Activated B cell treated with CpG ODN at 0.5 μM for 24 hours (primary cell): ENCODE measurements around the gene PRF1. TPM values are rescaled to one million over a fixed set of nuclear protein-coding genes. Genes with fewer than 3 reads are reported as not detected.

Experiments
- ATAC-seq: fragments of 200-7000 bp; cut with Tn5 transposase; one replicate; pipeline ENCODE4 v1.10.0; 2021; ENCODE audit warnings: low read depth, mild to moderate bottlenecking, moderate library complexity
- CTCF ChIA-PET: fragments of 350-600 bp; sonication (Branson Sonifier 250); formaldehyde crosslinking; loops from one replicate; lab custom pipeline; 2021; ENCODE audit warnings: antibody characterized with exemption; lab: Charles Lee
- POLR2A ChIA-PET: fragments of 350-600 bp; sonication (Branson Sonifier 250); formaldehyde crosslinking; loops from one replicate; lab custom pipeline; 2021; ENCODE audit warnings: antibody characterized with exemption; lab: Charles Lee
- DNase-seq: peaks from one replicate; pipeline ENCODE4 v3.0.0; 2022
- H3K27ac Mint-ChIP-seq: one replicate; pipeline ENCODE4 v1.8.0; 2020; ENCODE audit warnings: mixed read lengths
- H3K27me3 Mint-ChIP-seq: one replicate; pipeline ENCODE4 v1.8.0; 2021; ENCODE audit warnings: mixed read lengths
- H3K36me3 Mint-ChIP-seq: one replicate; pipeline ENCODE4 v1.8.0; 2021; ENCODE audit warnings: low read depth, mixed read lengths
- H3K4me1 Mint-ChIP-seq: one replicate; pipeline ENCODE4 v1.8.0; 2021; ENCODE audit warnings: mixed read lengths
- H3K4me3 Mint-ChIP-seq: one replicate; pipeline ENCODE4 v1.8.0; 2020; ENCODE audit warnings: mild to moderate bottlenecking, mixed read lengths
- H3K9me3 Mint-ChIP-seq: one replicate; pipeline ENCODE4 v1.8.0; 2020; ENCODE audit warnings: mixed read lengths
- CTCF ChIP-seq: fragments of 200-600 bp; IDR thresholded peaks from one replicate; pipeline ENCODE4 v1.8.0; 2022; ENCODE audit warnings: antibody characterized with exemption, mild to moderate bottlenecking
- intact Hi-C: fragments of 100-400 bp; cut with micrococcal nuclease; formaldehyde crosslinking; loops from one replicate; pipeline ENCODE4 v1.15.1; 2024
- total RNA-seq: library from RNA; stranded (reverse); gene quantifications from 2 replicates; pipeline ENCODE4 v1.2.3, GENCODE V29; 2022

PRF1 gene
- total RNA-seq, 1 donor from 2014 or later: 0.53 TPM

- intact Hi-C loops: no loop called here
- peaks cover 24% of the 10 kb centered on the region for H3K4me1 Mint-ChIP-seq
- DNase-seq: no peak
- ChIA-PET POLR2A (interaction anchor here (0.6 kb wide), 1 partner anchor 13 kb away, joined by 4 read pairs; no protein-coding TSS in a partner anchor), CTCF (interaction anchor here (1.3 kb wide), 1 partner anchor 19 kb away, joined by 3 read pairs; no protein-coding TSS in a partner anchor)
- ATAC-seq: no peak
- no peak overlapping the region for H3K27ac Mint-ChIP-seq
- no peaks in the 10 kb centered on the region for H3K27me3 Mint-ChIP-seq
- no peaks in the 10 kb centered on the region for H3K36me3 Mint-ChIP-seq
- H3K4me3 Mint-ChIP-seq: no peak overlapping the region
- TF ChIP-seq CTCF: no peak
- H3K9me3 Mint-ChIP-seq: no peaks in the 10 kb centered on the region
Measured at GRCh38 chr10:70560511-70560941, 42.0 kb downstream of the PRF1 start.

GRCh38 chr10:70559861-70560260, 42.7 kb downstream of the PRF1 start:
- Mint-ChIP-seq H3K9me3 (no peaks in the 10 kb centered on the region), H3K4me1 (peaks cover 19% of the 10 kb centered on the region), H3K36me3 (no peaks in the 10 kb centered on the region), H3K27me3 (no peaks in the 10 kb centered on the region), H3K4me3 (no peak overlapping the region), H3K27ac (no peak overlapping the region)
- ATAC-seq: no peak
- no peak for DNase-seq
- ChIA-PET CTCF (interaction anchor here (1.3 to 1.5 kb wide), 2 partner anchors 19 to 199 kb away, joined by 3 to 6 read pairs; no protein-coding TSS in a partner anchor), POLR2A (no interaction called here)
- TF ChIP-seq CTCF: no peak
- intact Hi-C loops: loop anchor here (2.0 kb wide), 1 partner anchor 199 kb away; no protein-coding TSS in a partner anchor

- no peak for TF ChIP-seq CTCF
- intact Hi-C loops: loop anchor here (2.0 kb wide), 1 partner anchor 200 kb away; no protein-coding TSS in a partner anchor
- Mint-ChIP-seq H3K27ac (no peak overlapping the region), H3K36me3 (no peaks in the 10 kb centered on the region), H3K4me1 (peaks cover 19% of the 10 kb centered on the region), H3K4me3 (peak overlapping the region; percentile 68), H3K9me3 (no peaks in the 10 kb centered on the region), H3K27me3 (no peaks in the 10 kb centered on the region)
- DNase-seq (no peak), ATAC-seq (peak; percentile 84)
- ChIA-PET POLR2A (no interaction called here), CTCF (interaction anchor here (0.5 to 1.5 kb wide), 3 partner anchors 10 to 200 kb away, joined by 3 to 11 read pairs (median 6); no protein-coding TSS in a partner anchor)
Measured at GRCh38 chr10:70558871-70559810, 43.4 kb downstream of the PRF1 start.

- Mint-ChIP-seq H3K27ac (no peak overlapping the region), H3K27me3 (no peaks in the 10 kb centered on the region), H3K9me3 (no peaks in the 10 kb centered on the region), H3K36me3 (peaks cover 1% of the 10 kb centered on the region), H3K4me1 (peaks cover 19% of the 10 kb centered on the region), H3K4me3 (no peak overlapping the region)
- intact Hi-C loops: loop anchor here (2.0 kb wide), 1 partner anchor 201 kb away; no protein-coding TSS in a partner anchor
- no peak for TF ChIP-seq CTCF
- ChIA-PET CTCF (interaction anchor here (1.2 to 1.5 kb wide), 2 partner anchors 9 to 201 kb away, joined by 6 to 11 read pairs; no protein-coding TSS in a partner anchor), POLR2A (no interaction called here)
- ATAC-seq (no peak), DNase-seq (no peak)
Measured at GRCh38 chr10:70558295-70558694, 44.2 kb downstream of the PRF1 start.

- ATAC-seq: no peak
- TF ChIP-seq CTCF: no peak
- no peak overlapping the region for H3K4me3 Mint-ChIP-seq
- H3K36me3 Mint-ChIP-seq: peaks cover 3% of the 10 kb centered on the region
- ChIA-PET POLR2A (no interaction called here), CTCF (no interaction called here)
- H3K27me3 Mint-ChIP-seq: no peaks in the 10 kb centered on the region
- no peak for DNase-seq
- no peak overlapping the region for H3K27ac Mint-ChIP-seq
- H3K4me1 Mint-ChIP-seq: peaks cover 19% of the 10 kb centered on the region
- no peaks in the 10 kb centered on the region for H3K9me3 Mint-ChIP-seq
- intact Hi-C loops: loop anchor here (2.0 kb wide), 1 partner anchor 201 kb away; no protein-coding TSS in a partner anchor
Measured at GRCh38 chr10:70557876-70558275, 44.7 kb downstream of the PRF1 start.
